ENCODE results near the gene ATN1. TPM values are rescaled to one million over a fixed set of nuclear protein-coding genes. Genes with fewer than 3 reads are reported as not detected.

Gene ATN1
- total RNA-seq, 1 experiment from 2014 or later: 84.7 TPM

DNA sequence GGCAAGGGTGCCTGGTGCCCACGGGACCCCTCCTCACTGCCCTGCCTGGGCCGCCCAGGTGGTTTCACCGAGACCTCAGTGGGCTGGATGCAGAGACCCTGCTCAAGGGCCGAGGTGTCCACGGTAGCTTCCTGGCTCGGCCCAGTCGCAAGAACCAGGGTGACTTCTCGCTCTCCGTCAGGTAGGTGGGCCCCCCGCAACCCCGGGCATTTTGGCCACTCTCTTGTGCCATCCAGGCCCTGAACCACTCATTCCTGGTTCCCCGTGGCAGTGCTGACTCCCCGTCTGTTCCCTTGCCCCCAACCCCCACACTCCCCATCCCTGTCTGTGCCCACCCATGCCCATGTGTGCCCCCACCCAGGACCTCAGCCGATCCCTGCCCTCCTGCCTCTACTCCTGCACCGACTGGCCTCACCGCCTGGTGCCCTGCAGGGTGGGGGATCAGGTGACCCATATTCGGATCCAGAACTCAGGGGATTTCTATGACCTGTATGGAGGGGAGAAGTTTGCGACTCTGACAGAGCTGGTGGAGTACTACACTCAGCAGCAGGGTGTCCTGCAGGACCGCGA lies 23.9 kb downstream of the ATN1 start:
- H3K4me1 Mint-ChIP-seq (ENCODE audit: insufficient read depth, unreplicated experiment): peaks cover 18% of the 10 kb centered on the region
- H3K36me3 Mint-ChIP-seq (ENCODE audit: insufficient read depth, unreplicated experiment): no peaks in the 10 kb centered on the region
- H3K4me3 Mint-ChIP-seq (ENCODE audit: unreplicated experiment): no peak overlapping the region
- TF ChIP-seq, protein P1, sequence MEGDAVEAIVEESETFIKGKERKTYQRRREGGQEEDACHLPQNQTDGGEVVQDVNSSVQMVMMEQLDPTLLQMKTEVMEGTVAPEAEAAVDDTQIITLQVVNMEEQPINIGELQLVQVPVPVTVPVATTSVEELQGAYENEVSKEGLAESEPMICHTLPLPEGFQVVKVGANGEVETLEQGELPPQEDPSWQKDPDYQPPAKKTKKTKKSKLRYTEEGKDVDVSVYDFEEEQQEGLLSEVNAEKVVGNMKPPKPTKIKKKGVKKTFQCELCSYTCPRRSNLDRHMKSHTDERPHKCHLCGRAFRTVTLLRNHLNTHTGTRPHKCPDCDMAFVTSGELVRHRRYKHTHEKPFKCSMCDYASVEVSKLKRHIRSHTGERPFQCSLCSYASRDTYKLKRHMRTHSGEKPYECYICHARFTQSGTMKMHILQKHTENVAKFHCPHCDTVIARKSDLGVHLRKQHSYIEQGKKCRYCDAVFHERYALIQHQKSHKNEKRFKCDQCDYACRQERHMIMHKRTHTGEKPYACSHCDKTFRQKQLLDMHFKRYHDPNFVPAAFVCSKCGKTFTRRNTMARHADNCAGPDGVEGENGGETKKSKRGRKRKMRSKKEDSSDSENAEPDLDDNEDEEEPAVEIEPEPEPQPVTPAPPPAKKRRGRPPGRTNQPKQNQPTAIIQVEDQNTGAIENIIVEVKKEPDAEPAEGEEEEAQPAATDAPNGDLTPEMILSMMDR (IDR thresholded peaks at IDR 0.05; ENCODE audit: unreplicated experiment): no peak
- DNase-seq (ENCODE audit: unreplicated experiment): no peak
- CTCF ChIA-PET: interaction anchor here (3.1 kb wide), 1 partner anchor 13 kb away, joined by 12 read pairs; no protein-coding TSS in a partner anchor
- no peaks in the 10 kb centered on the region for H3K9me3 Mint-ChIP-seq (ENCODE audit: unreplicated experiment)
- intact Hi-C loops (cut with micrococcal nuclease): no loop called here
- H3K27ac Mint-ChIP-seq (ENCODE audit: low read depth, unreplicated experiment): no peak overlapping the region
- no TSS peak for BruUV-seq (replicated peaks)
- no peaks in the 10 kb centered on the region for H3K27me3 Mint-ChIP-seq (ENCODE audit: insufficient read depth, unreplicated experiment)
- POLR2A ChIA-PET: interaction anchor here (1.0 kb wide), 1 partner anchor 10 kb away, joined by 5 read pairs; no protein-coding TSS in a partner anchor

DNA sequence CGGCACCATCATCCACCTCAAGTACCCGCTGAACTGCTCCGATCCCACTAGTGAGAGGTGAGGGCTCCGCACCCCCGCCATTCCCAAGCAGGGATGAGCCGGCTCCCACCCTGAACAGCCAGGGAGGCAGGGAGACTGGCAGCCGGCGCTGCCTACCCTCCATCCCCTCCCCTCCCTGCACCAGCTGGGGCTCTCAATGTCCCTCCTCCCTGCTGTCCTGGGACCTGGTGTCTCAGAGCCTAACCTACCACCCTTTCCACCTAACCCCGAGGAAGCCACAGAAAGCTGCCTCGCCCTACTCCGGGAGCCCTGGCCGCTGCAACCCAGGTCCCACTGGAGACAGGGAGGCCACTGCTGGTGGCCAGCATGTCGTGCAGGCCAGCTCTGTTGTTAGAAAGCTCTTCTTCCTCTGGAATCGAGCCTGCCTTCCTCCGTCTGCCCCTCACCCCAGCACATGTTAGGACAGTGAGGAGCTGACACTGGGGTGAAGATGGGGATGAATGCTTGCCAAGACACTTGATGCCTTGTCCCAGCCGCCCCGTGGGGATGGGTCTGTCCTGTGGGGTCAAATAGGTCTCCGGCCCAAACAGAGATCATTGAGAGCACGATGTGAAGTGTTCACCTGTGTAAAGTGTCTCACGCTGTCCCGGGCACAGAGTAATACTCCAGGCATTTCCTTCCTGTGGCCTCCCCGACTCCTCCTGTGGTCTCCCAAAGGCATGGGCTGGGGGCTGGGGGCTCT lies 24.5 kb downstream of the ATN1 start:
- intact Hi-C loops (cut with micrococcal nuclease): no loop called here
- TF ChIP-seq, protein P1 (IDR thresholded peaks at IDR 0.05; ENCODE audit: unreplicated experiment): no peak
- Mint-ChIP-seq H3K9me3 (ENCODE audit: unreplicated experiment) (no peaks in the 10 kb centered on the region), H3K4me3 (ENCODE audit: unreplicated experiment) (no peak overlapping the region), H3K27me3 (ENCODE audit: insufficient read depth, unreplicated experiment) (no peaks in the 10 kb centered on the region), H3K36me3 (ENCODE audit: insufficient read depth, unreplicated experiment) (no peaks in the 10 kb centered on the region), H3K4me1 (ENCODE audit: insufficient read depth, unreplicated experiment) (peaks cover 11% of the 10 kb centered on the region), H3K27ac (ENCODE audit: low read depth, unreplicated experiment) (no peak overlapping the region)
- ChIA-PET CTCF (interaction anchor here (0.5 to 3.1 kb wide), 2 partner anchors 12 to 24 kb away, joined by 3 to 12 read pairs; no protein-coding TSS in a partner anchor), POLR2A (no interaction called here)
- DNase-seq (ENCODE audit: unreplicated experiment): no peak
- no TSS peak for BruUV-seq (replicated peaks)

DNA sequence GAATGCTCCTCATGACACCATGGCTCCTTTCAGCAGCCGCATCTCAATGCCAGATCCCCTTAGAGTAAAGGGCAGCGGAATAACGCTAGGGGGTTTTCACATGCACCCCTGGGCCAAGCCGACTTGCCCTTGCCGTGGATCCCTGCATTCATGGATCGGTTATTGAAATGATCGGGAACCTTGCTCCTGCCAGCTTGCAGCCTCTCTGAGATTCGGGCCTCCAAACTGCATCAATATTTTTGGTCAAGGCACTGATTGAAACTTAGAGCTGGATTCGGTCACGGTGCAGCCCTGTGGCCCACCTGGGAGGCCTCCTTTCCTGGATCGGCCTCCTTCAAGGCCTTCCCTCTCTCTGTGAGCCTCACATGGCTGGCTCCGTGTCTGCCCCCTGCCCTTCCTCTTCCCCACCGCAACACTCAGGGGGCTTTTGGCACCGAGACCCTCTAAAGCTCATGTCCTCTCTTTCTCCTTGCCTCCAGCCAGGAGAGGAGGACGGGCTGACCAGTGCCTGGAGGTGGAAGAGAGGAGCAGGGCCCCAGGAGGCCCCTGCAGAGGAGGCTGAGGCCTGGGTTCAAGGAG lies 25.2 kb downstream of the ATN1 start:
- DNase-seq (ENCODE audit: unreplicated experiment): no peak
- peaks cover 6% of the 10 kb centered on the region for H3K4me1 Mint-ChIP-seq (ENCODE audit: insufficient read depth, unreplicated experiment)
- H3K27me3 Mint-ChIP-seq (ENCODE audit: insufficient read depth, unreplicated experiment): no peaks in the 10 kb centered on the region
- H3K4me3 Mint-ChIP-seq (ENCODE audit: unreplicated experiment): no peak overlapping the region
- H3K36me3 Mint-ChIP-seq (ENCODE audit: insufficient read depth, unreplicated experiment): no peaks in the 10 kb centered on the region
- ChIA-PET CTCF (interaction anchor here (0.5 kb wide), 1 partner anchor 24 kb away, joined by 3 read pairs; no protein-coding TSS in a partner anchor), POLR2A (no interaction called here)
- TF ChIP-seq, protein P1 (IDR thresholded peaks at IDR 0.05; ENCODE audit: unreplicated experiment): no peak
- H3K9me3 Mint-ChIP-seq (ENCODE audit: unreplicated experiment): no peaks in the 10 kb centered on the region
- H3K27ac Mint-ChIP-seq (ENCODE audit: low read depth, unreplicated experiment): no peak overlapping the region
- no TSS peak for BruUV-seq (replicated peaks)
- intact Hi-C loops (cut with micrococcal nuclease): no loop called here
